HCT116 (cell line): ENCODE results near the gene SEMA3B.

Experiments used
- POLR2A ChIP-seq: IDR thresholded peaks from 2 replicates; pipeline ENCODE4 v1.7.0; 2011; ENCODE audit warnings: borderline replicate concordance; ENCODE audit not compliant: insufficient read depth, insufficient read length; ENCODE audit errors: extremely low read depth
- POLR2AphosphoS5 ChIP-seq: IDR thresholded peaks from 2 replicates; pipeline ENCODE4 v1.6.1; 2011; ENCODE audit warnings: mild to moderate bottlenecking, low read depth, low read length, moderate library complexity
- RAD21 ChIP-seq: IDR thresholded peaks from 2 replicates; pipeline ENCODE4 v1.6.1; 2012; ENCODE audit warnings: low read depth, mild to moderate bottlenecking
- TF ChIP-seq, protein P1 (sequence below), 3 experiments: fragments of 200-600 bp in 1 of 3; sonication (generic) in 1 of 3; IDR thresholded peaks in 2 of 3; conservative IDR thresholded peaks in 1 of 3; 2 replicates each; pipeline ENCODE4 v1.5.1; 2012 to 2017; ENCODE audit warnings: low read depth in 2 of 3, low read length in 2 of 3, antibody characterized with exemption in 1 of 3, borderline replicate concordance in 1 of 3, control low read depth in 1 of 3, mild to moderate bottlenecking in 1 of 3, mixed read lengths in 1 of 3, mixed run types in 1 of 3, moderate library complexity in 1 of 3; ENCODE audit not compliant: insufficient read depth in 1 of 3
- TF ChIP-seq, protein P2 (sequence below): IDR thresholded peaks from 2 replicates; pipeline ENCODE4 v1.6.1; 2012
- TF ChIP-seq, protein P3 (sequence below): IDR thresholded peaks from 2 replicates; pipeline ENCODE4 v1.6.1; 2012; ENCODE audit warnings: low read depth

DNA sequence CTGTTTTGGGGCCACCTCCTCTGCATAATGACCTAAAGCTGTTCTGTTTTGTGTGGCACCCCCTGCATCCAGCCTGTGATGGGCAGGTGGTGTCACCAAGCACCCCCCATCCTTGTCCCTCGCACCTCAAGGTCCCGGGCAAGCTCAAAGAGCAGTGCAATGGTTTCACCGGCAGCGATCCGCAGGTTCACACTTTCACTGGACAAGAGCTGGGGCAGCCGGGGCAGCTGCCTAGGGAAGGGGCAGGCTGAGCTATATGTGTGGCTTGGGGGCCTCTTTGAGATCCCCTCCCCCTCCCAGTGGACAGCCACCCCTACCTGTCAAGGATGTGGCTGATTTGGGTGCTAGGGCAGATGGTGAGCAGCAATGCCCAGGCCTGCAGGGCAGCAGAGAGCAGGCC, 20.2 kb downstream of the SEMA3B start:
- TF ChIP-seq, protein P1, sequence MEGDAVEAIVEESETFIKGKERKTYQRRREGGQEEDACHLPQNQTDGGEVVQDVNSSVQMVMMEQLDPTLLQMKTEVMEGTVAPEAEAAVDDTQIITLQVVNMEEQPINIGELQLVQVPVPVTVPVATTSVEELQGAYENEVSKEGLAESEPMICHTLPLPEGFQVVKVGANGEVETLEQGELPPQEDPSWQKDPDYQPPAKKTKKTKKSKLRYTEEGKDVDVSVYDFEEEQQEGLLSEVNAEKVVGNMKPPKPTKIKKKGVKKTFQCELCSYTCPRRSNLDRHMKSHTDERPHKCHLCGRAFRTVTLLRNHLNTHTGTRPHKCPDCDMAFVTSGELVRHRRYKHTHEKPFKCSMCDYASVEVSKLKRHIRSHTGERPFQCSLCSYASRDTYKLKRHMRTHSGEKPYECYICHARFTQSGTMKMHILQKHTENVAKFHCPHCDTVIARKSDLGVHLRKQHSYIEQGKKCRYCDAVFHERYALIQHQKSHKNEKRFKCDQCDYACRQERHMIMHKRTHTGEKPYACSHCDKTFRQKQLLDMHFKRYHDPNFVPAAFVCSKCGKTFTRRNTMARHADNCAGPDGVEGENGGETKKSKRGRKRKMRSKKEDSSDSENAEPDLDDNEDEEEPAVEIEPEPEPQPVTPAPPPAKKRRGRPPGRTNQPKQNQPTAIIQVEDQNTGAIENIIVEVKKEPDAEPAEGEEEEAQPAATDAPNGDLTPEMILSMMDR (IDR thresholded peaks at IDR 0.05 in 2 of 3, conservative IDR thresholded peaks at IDR 0.05 in 1 of 3; ENCODE audit: borderline replicate concordance in 1 of 3, insufficient read depth in 1 of 3, low read depth in 2 of 3, low read length in 2 of 3): no peak
- TF ChIP-seq, protein P2, sequence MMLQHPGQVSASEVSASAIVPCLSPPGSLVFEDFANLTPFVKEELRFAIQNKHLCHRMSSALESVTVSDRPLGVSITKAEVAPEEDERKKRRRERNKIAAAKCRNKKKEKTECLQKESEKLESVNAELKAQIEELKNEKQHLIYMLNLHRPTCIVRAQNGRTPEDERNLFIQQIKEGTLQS: no peak
- TF ChIP-seq POLR2A (no peak), POLR2AphosphoS5 (no peak), RAD21 (no peak)
- TF ChIP-seq, protein P3, sequence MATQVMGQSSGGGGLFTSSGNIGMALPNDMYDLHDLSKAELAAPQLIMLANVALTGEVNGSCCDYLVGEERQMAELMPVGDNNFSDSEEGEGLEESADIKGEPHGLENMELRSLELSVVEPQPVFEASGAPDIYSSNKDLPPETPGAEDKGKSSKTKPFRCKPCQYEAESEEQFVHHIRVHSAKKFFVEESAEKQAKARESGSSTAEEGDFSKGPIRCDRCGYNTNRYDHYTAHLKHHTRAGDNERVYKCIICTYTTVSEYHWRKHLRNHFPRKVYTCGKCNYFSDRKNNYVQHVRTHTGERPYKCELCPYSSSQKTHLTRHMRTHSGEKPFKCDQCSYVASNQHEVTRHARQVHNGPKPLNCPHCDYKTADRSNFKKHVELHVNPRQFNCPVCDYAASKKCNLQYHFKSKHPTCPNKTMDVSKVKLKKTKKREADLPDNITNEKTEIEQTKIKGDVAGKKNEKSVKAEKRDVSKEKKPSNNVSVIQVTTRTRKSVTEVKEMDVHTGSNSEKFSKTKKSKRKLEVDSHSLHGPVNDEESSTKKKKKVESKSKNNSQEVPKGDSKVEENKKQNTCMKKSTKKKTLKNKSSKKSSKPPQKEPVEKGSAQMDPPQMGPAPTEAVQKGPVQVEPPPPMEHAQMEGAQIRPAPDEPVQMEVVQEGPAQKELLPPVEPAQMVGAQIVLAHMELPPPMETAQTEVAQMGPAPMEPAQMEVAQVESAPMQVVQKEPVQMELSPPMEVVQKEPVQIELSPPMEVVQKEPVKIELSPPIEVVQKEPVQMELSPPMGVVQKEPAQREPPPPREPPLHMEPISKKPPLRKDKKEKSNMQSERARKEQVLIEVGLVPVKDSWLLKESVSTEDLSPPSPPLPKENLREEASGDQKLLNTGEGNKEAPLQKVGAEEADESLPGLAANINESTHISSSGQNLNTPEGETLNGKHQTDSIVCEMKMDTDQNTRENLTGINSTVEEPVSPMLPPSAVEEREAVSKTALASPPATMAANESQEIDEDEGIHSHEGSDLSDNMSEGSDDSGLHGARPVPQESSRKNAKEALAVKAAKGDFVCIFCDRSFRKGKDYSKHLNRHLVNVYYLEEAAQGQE: no peak
